Activated CD4-positive, alpha-beta T cell treated with anti-CD3 and anti-CD28 coated beads, Interleukin-2, Interleukin-6, amounts not matched to agents 100 ng/mL and 50 ng/mL, durations not matched to agents 16 hours and 8 hours (primary cell): Measurements from ENCODE around the gene LPAR5.

ENCODE experiments used
- DNase-seq: peaks from one replicate; pipeline ENCODE4 v3.0.0-alpha.2; 2020

LPAR5 gene

GRCh38 chr12:6635856-6636531 lies at the start of gene LPAR5:
Gene LPAR5, minus strand, starts transcription at chr12:6635959. Its CDS starts 14,711 bp downstream, at chr12:6621248.
- DNase-seq, result peak; percentile 19

DNA sequence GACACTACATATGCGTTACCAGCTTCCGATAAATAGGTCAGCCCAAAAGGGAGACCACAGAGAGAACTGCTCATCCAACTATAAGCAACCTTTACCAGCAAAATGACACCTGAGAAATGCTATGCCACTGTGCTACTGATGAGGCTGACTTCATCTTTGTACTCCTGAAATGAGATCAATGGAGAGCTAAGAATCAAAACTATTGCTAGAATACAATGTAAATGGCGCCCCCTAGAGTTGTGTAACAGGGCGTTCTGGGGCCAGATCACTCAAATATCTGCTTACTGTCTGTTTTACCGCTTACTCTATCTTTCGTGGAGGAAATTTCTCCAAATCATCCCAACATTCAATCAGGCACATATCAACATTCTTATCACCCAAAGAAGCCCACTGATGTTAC lies 48.9 kb upstream of the LPAR5 start:
- peak; percentile 83 for DNase-seq

DNA sequence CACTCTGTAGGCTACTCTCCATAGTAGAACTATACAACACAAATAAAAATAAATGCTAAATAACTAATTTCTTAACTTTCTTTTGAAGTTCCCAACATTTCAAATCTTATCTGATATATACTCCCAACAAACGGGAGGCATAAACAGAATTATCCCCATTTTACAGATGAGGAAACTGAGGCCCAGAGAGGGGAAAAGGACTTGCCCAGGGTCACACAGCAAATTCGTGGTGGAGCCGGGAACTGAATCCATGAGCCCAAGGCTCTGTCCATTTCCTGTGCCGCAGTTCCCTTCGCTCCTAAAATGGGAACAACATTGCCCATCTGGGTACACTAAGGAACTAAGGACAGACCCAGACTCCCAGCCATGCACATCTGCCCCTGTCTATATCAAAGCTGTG lies 41.2 kb upstream of the LPAR5 start:
- DNase-seq, result no peak

DNA sequence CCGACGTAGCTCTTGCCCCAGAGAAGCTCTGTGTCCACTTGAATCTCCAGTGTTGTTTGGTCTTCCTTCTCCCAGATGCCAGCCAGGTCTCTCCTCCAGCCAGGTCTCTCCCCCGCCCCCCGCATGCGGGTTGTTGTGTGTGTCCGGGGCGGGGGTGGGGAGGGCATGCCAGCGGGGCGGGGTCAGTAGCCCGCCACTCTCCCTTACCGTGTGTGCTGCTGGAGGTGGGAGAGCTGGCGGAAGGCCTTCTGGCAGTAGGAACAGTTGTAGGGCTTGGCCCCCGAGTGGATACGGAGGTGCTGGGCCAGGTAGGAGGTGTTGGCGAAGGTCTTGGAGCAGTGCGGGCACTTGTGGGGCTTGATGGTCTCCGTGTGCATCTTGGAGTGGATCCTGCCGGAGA lies 36.4 kb upstream of the LPAR5 start:
- no peak for DNase-seq

GRCh38 chr12:6667559-6668210 lies 31.9 kb upstream of the LPAR5 start:
- no peak for DNase-seq

- no peak for DNase-seq
Measured at GRCh38 chr12:6666211-6666610, 30.5 kb upstream of the LPAR5 start.

DNA sequence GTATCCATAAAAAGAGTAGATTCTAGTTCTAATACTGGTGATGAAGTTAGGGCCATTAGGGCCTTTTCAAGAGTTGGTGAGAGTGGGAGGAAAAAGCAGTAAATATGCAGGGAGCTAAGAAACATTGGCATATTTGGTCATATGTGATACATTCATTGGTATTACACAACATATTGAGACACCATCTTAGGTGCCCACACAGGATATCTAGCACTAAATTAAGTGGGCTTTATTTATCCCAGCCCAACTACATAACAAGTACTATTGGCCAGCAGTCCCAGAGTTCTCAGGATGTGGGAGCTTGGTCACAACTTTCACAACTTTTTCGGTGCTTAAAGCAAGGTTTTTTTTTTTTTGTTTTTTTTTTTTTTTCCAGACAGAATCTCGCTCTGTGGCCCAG lies 29.1 kb upstream of the LPAR5 start:
- DNase-seq, result no peak

DNA sequence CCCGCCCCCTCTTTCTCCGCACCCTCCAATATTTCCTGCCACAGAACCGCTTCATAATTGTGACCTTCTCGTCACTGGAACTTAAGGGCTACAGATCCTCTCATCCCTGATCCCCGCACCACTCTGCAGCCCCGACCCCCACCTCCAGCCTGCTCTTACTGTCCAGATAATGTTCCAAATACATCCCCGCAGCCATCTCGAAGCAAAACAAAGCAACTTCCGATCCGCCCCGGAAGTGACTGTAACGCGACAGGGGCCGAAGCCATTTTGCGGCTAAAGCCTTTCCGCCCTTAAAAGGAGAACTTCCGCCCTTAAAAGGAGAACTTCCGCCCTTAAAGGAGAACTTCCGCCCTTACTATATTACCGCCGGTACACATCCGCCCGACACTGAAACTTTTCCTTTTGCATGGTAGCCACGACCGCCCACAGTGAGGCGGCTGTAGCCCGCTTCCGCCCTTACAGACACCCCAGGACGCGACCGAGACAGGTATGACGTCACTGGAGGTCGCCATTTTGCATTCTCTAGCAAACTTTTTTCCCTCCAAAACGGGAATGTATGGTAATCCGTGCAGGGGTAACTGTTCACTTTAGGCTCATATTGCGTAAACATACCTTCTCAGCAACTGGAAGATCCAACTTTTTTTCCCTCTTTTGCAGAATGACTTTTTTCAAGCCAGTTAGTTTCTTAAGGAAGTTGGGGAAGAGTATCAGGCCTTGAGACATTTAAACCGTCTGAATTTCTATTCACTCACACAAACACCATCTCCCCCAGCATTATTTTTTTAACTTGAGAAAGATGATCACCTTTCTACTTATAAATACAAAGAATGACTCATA lies 27.4 kb upstream of the LPAR5 start, which contains the start of gene ING4:
Gene ING4, minus strand, starts transcription at position 214 of the 837 bp plus-strand sequence. Its CDS starts 18 bp downstream, at position 196.
- DNase-seq, result peak; percentile 99

DNA sequence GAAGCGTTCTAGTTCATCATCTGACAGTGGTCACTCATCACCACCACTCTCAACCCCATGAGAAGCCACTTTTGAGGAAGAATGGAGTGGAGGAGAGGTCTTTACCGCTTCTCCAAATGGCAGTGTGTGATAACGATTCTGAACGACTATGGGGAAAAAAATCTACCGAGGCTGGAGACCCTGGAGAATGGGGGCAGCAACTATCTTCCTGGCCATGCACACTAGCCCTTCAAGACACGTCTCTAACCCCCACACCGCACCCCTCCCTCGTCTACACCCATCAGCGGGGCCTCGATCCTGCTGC lies 26.8 kb upstream of the LPAR5 start:
- DNase-seq, result no peak

DNA sequence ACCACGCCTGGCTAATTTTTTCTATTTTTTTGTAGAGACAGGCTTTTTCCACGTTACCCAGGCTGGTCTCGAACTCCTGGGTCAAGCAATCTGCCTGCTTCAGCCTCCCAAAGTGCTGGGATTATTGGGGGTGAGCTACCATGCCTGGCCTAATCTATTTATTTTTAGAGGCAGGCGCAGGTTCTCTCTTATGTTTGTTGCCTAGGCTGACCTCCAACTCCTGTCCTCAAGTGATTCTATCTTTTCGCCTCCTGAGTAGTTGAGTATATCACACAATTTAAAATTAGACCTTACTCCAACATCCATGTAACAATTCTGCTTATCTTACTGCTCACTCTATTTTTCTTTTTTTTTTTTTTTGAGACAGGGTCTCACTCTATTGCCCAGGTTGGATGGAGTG lies 18.2 kb upstream of the LPAR5 start:
- DNase-seq, result no peak

DNA sequence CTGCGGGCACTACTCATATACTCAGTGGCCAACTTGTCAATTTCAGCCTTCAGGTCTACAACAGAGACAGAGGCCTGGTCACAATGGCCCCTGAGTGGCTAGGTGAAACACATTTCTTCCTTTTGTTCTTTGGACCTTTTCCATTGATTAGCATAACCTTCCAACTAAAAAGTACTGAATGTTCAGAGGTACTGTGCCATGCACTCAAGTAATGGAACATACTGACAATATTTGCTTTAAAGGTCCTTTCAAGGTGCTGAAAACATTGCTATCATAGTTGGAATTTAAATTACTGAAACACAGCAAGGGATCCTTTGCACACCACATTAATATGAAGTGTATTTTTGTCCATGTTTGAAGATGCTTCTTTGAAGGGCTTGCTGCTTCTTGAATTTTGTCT lies 17.6 kb upstream of the LPAR5 start:
- DNase-seq, result no peak

DNA sequence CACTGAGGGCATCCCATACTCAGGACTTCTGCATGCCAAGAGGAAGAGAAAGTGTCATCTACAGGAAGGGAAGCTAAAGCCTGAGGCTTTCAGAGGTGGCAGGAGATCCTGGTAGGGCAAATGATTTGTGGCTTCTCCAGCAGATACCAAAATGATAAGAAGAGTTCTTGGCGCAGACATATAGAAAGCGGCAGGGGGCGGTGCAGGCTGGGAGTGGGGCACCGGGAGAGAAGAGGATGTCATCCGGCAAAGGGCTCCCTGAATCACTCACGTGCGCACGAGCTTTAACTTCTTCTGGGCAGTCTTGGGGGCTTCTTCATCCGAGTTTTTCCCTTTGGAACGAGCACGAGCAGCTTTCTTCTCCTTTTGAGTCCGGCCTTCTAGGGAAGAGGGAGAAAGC lies 16.6 kb upstream of the LPAR5 start:
- DNase-seq, result no peak

- DNase-seq, result no peak
Measured at GRCh38 chr12:6650832-6651231, 15.1 kb upstream of the LPAR5 start.

GRCh38 chr12:6647083-6647604 lies 11.4 kb upstream of the LPAR5 start, which contains the start of gene ACRBP:
Gene ACRBP, minus strand, starts transcription at chr12:6647432. Its CDS starts 66 bp downstream, at chr12:6647366.
- peak; percentile 34 for DNase-seq

- DNase-seq, result no peak
Measured at GRCh38 chr12:6646276-6647082, 10.7 kb upstream of the LPAR5 start.

GRCh38 chr12:6644903-6645302 lies 9.1 kb upstream of the LPAR5 start:
- no peak for DNase-seq

DNA sequence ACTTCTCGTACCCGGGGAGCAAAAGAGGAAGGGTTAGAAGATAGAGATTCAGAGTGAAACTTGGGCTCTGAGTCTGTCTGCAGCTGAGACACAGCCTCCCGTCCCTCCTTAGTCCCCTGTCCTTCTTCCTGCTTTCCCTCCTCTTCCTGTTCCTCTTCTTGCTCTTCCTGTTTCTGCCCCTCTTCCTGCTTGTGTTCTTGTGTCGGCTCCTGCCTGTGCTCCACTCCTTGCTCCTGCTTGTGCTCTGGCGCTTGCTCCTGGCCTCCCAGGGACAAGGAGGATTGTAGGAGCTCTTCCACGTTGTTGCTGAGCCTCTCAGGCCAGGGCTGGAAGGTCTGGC lies 8.5 kb upstream of the LPAR5 start:
- DNase-seq, result no peak

DNA sequence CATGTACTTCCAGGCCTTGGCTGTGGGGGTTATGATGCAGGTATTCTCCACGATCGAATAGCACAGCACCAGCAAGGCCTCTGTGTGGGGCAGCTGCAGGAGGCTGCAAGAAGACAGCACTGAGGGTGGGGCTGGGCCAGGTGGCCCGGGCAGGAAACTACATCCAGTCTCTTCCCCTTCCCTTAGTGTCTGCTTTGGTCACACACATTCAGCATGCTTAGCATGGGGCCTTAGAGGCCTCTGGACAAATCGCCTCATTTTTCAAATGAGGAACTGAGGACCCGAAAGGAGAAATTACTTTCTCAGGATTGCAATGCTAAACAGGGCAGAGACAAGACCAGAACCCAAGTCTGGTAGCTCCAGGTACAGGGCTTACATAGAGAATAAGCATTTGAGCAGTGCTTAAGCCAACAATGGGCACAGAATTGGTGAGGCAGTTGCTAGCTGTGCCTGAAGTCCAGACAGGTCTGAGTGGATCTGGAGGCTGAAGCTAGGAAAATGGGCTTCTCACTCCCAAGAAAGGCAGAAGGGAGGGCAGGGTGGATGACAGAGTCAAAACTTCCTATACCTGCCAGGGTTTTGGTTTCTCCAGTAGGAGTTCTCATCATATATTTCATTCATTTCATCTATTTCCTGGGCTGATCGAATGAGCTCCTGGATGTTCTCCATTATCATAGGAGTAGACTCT lies 8.0 kb upstream of the LPAR5 start:
- DNase-seq, result no peak

GRCh38 chr12:6641131-6641530 lies 5.4 kb upstream of the LPAR5 start:
- DNase-seq, result no peak

GRCh38 chr12:6640497-6640896 lies 4.7 kb upstream of the LPAR5 start:
- DNase-seq, result no peak

DNA sequence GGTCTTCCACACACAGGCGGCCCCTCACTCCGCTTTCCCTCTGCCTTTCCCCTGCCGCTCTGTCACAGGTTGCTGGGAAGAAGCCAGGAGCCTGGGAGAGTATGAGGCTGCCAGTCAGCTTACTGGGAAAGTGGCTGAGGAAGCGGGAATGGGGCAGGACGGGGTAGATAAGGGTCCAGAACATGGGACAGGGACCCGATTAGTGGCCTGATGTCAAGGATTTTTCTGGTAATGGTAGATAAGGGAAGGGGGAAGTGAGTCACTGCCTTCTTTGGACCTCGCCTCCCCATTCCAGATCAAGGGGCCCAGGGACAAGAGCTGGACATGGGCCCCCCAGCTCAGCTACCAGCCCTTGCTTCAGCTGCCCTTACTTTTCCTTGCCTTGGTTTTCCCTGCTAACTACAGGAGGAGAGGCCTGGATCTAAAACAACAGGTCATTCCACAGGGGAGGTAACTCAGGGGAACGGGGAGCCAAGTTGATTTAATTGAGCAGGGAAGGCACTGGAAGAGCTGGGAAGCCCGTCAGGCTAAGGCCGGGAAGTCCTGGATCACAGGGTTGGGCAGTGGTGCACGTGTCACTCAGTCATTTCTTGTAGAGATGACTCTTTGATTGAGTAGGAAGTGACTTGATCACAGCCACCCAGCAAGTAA lies 3.5 kb upstream of the LPAR5 start:
- DNase-seq, result no peak

- no peak for DNase-seq
Measured at GRCh38 chr12:6638305-6638704, 2.5 kb upstream of the LPAR5 start.
